IPS-NIHi11 (cell line): ENCODE measurements around the gene SUZ12.
"Not testable (repeated sequence)": the region's sequence is repeated elsewhere in the genome, so short reads cannot be mapped to it uniquely, and the experiment has no call there.

Source experiments
- DNase-seq: peaks from one replicate; pipeline ENCODE4 v3.0.0; 2012; ENCODE audit warnings: mixed read lengths, low spot score

Gene SUZ12

GRCh38 chr17:31936615-31937609, at the start of gene SUZ12:
SUZ12 (plus strand) TSS chr17:31937007; CDS start chr17:31937247, 240 bp downstream.
- peak; percentile 74 for DNase-seq

DNA sequence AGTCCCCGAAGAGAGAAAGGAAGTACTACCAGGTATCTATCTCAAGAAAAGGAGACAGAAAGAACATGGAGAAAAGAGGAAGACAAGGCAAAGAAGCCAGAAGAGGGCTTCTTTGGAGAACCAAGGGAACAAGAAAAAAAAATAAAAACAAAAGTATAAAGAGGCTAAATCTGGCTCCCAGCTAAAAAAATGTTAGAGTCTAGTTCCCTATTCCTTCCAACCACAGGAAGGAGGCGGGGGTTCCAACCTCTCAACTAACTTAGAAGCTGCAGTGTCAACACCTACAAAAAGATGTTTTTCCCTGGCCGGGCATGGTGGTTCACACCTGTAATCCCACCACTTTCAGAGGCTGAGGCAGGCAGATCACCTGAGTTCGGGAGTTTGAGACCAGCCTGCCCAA, 48.7 kb upstream of the SUZ12 start:
- DNase-seq, result no peak

GRCh38 chr17:31900877-31901276, 35.9 kb upstream of the SUZ12 start:
- no peak for DNase-seq

DNA sequence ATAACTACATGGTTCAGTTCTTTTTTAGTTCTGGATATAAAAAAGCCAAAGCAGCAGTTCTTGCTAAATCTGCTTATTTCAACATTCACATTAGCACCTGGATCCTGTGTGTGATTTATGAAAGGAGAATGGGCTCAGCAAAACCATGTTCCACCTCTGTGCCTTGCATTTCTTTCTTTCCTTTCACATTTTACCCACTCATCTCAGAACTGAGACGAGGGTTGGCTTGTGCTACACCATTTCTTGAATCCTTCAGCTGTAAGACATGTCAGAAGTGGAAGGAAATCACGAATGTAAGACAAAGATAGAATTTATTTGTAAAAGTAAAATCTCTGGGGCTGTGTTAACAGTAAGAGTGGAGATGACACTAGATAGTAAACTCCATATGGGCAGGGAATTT, 34.1 kb upstream of the SUZ12 start:
- DNase-seq, result no peak

GRCh38 chr17:31903401-31903800, 33.4 kb upstream of the SUZ12 start:
- DNase-seq, result no peak

DNA sequence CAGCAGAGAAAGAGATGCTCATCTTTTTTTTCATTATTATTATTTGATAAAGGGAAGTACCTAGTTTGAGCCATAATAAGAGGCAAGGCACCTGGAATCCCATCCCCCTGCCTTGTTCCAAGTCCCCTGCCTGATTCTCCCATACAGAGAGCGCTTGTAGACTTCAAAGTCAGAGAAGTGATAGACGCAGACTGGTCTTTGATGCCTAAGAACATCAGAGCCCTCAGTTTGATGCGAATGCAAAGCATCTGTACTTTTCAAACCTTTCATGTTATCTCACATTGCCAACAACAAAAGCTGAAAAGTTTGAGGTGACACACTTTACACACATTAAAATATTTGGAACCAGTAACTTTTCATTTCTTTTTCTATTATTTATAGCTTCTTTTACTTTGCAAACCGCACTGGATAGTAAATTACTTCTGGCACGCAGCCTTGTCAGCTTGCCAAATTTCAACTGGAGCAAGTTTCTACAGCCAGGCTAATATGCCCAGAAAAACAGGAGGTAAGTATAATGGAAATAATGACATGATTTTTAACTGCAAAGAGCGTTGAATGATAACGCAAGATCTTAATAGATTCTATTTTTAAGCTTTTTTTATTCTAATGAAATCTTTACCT, 29.4 kb upstream of the SUZ12 start:
- no peak for DNase-seq

- DNase-seq, result no peak
Measured at GRCh38 chr17:31908386-31908785, 28.4 kb upstream of the SUZ12 start.

DNA sequence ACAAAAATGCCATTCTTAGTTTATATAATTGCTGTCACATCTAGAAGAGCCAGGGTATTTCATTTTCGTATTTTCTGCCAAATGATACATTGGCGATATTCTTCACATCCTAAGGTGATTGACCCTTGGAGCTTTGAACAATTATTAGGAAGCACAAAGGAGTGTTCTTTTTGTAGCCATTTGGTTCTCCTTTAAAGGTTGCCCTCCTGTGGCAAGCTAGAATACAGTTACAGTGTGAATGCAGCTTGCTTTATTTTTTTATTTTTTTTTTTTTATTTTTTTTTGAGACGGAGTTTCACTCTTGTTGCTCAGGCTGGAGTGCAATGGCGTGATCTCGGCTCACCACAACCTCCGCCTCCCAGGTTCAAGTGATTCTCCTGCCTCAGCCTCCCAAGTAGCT, 24.1 kb upstream of the SUZ12 start:
- not testable (repeated sequence) for DNase-seq

DNA sequence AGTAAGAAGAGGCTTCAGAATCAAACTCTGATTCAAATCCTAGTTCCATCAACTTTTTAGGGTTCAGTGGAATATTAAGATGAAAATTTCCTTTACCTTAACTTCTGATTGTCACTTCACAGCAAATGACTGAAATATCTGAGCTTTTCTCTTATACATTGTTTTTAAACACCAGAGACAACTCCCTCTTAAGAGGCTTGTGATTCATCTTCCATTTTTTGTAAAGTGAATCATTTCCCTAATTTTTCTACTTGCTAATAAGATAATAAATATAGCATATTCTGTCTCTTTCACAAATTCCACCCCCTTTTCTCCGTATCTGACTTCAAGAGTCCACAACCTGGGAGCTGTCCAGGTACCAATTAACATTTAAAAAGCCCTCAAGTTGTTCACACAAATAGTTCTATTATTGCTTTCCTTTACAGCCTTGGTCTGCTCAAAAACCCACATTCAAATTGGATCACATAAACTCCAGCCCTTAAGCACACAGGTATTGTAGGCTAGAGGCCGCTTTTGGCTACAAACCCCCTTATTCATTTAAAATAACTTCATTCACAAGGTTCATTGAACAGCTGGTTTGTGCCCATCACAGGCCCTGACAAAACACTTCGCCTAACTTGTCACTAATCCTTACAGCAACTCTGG, 21.2 kb upstream of the SUZ12 start:
- no peak for DNase-seq

DNA sequence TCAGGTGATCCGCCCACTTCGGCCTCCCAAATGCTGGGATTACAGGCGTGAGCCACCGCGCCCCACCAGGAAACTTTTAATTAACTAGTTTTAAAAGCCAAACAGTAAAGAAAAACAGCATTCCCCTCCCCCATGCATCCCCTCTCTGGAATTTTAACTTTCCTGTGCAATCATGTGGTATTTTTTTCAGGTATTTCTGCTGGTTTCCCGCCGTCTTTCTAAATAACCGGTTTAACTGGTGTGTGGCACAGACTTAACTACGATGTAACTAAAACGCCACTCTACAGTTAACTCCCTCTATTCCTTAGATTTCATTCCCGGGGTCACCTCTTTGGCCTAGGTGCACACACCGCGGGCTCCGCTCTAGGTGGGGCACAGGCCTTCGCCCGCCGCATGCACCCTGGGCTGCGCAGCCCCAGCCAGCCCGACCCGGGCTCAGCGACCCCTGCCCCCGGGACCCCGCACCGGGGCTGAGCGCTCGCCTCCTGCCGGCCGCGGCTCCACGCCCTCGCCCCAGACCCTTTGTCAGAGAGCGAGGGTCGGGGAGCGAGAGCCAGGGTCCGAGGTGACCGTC, 20.2 kb upstream of the SUZ12 start:
- DNase-seq, result no peak

DNA sequence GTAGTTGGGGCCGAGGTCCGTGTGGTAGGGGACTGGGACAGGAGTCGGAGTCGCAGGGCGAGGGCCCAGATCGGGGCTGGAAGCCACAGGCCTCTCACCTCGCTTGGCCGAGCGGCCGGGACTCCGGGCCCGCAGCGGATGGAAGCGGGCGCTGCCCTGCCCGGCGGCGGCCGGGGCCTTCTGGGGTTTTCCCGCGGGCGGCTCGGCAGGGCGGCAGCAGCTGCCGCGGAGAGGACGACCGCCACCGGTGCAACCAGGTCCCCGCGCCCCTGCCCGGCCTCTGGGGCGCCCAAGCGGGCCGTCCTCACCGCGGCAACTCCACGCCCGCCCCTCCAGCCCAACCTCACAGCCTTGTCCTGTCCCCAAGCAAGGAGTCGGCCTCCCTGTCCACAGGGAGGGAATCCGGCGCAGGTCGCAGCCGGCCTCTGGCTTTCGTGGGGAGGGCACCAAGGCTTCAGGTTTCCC, 19.7 kb upstream of the SUZ12 start:
- DNase-seq, result no peak

DNA sequence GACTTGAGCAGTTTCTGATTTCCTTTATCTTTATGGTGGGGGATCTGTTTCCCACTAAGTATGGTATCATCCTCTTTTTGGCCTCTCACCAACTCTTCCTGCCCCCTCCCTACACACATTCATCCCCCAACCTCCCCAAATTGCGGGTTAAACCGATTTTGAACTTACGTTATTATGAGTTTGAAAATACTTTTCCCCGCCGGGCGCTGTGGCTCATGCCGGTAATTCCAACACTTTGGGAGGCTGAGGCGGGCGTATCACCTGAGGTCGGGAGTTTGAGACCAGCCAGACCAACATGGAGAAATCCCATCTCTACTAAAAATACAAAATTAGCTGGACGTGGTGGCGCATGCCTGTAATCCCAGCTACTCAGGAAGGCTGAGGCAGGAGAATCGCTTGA, 19.1 kb upstream of the SUZ12 start:
- DNase-seq, result not testable (repeated sequence)

DNA sequence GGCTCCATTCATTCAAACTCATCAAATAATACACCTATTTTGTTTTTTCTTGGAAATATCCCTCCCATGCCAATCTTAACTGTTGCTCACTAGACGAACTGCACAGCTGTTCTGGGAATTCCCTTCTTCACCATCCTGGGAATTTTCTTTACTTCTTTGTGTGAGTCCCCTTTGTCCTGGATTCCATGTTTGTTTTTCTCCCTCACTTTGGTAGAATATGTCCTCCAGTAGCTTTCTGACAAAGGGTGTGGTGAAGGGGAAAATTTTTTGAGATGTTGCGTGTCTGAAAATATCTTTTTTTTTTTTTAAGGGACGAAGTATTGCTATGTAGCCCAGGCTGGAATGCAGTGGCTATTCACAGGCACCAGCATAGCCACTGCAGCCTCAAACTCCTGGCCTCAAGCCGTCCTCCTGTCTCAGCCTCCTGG, 18.1 kb upstream of the SUZ12 start:
- no peak for DNase-seq

- no peak for DNase-seq
Measured at GRCh38 chr17:31919802-31920525, 16.8 kb upstream of the SUZ12 start.

- no peak for DNase-seq
Measured at GRCh38 chr17:31926100-31926729, 10.6 kb upstream of the SUZ12 start.

GRCh38 chr17:31931756-31932155, 5.1 kb upstream of the SUZ12 start:
- no peak for DNase-seq

DNA sequence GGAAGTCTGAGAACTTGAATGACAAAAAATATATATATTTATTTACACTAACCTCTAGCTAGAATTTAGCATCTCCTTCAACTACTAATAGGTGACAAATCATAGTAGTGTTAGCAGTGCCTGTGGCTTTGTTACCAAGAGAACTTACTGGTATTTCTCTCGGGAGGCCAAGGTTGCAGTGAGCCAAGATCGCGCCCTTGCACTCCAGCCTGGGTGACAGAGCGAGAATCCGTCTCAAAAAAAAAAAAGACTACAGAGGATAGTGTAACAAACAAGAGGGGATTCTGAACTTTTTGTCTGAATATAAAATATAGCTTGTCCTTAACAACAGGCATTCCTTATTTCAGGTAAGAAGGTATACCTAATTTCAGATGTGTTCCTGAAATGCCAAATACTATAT, 1.3 kb upstream of the SUZ12 start:
- no peak for DNase-seq

DNA sequence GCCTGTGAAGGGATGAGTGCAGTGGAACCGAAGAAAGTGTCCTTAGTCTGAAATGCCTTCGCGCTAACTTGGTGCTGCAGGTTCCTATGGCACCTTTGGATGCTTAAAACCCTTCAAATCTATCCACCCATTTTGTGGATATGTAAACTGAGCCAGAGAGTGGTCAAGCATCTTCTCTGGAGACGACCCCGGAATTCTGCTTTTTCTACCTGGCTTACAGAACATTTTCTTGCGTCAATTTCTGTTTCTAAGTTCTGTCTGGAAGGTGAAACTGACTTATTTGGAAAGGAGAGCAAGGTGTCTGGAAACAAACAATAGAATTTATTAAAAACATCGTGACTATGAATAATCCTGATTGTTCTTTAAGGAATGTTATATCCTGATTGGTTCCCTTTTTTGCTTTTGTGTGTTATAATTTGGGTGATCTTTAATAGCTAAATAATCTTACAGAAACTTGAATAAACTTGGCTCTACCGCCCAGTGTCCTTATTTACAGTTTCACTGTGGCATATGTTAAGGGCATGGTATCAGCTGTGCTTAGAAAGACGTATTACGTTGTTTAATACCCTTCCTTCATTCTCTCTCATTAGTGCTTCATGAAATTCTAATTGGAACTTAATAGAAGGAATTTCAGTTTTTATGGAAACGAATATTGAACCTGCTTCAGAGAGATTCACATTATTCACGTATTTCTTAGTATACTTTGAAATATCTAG, 1.3 kb downstream of the SUZ12 start:
- not testable (repeated sequence) for DNase-seq

GRCh38 chr17:31941916-31942315, 5.1 kb downstream of the SUZ12 start:
- DNase-seq, result not testable (repeated sequence)

DNA sequence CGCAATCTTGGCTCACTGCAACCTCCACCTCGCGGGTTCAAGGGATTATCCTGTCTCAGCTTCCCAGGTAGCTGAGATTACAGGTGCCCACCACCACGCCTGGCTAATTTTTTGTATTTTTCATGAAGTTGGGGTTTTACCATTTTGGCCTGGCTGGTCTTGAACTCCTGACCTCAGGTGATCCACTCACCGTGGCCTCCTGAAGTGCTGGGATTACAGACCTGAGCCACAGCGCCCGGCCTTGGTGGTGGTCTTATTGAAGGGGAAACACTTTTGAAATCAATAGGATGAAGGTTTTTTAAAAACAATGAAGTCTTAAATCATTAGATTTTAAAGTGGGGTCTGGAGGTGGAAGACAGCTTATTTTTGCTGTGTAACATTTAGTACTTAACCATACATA, 5.6 kb downstream of the SUZ12 start:
- DNase-seq, result not testable (repeated sequence)
